H1 (cell line): ENCODE data around the gene DCDC1.

Source experiments
- CHD1 ChIP-seq: IDR thresholded peaks from 2 replicates; pipeline ENCODE4 v1.6.1; 2012; ENCODE audit warnings: low read depth, low read length, improper control_type of control experiment
- EP300 ChIP-seq, 2 experiments: IDR thresholded peaks; 1 replicate in 1 of 2; 2 replicates in 1 of 2; pipeline ENCODE4 v1.6.1; 2011 to 2012; ENCODE audit warnings: low read depth in 2 of 2, low read length in 2 of 2, mild to moderate bottlenecking in 2 of 2, borderline replicate concordance in 1 of 2, inconsistent platforms in 1 of 2, moderate library complexity in 1 of 2
- EZH2 ChIP-seq: fragments of 200-600 bp; sonication (generic); IDR thresholded peaks from 2 replicates; pipeline ENCODE4 v1.7.1; 2012; ENCODE audit warnings: low read depth, mild to moderate bottlenecking, moderate library complexity, low read length, inconsistent platforms; ENCODE audit not compliant: severe bottlenecking
- POLR2A ChIP-seq, 2 experiments: IDR thresholded peaks; 1 replicate in 1 of 2; 2 replicates in 1 of 2; pipeline ENCODE4 v1.6.1; 2011; ENCODE audit warnings: low read depth in 2 of 2, low read length in 2 of 2, mild to moderate bottlenecking in 2 of 2; ENCODE audit errors: control extremely low read depth in 1 of 2

DNA sequence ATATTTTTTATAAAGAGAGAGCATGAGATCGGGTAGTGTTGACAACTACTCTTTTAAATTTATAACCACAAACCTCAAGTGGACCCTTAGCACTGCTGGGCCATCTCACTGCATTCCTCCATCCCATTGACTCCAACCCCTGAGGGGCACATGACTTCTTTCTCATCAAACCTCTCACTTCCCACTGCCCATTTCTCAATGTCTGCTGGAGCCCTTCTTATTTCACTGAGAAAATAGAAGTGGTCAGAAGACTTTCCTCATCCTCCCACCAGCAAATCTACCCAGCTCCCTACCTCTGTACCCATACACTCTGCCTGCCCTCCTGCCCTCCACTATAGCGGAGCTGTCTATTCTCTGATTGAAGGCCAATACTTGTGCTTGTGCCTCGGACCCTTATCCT, 412.8 kb downstream of the DCDC1 start:
- TF ChIP-seq POLR2A (IDR thresholded peaks at IDR 0.05; ENCODE audit: control extremely low read depth in 1 of 2, low read depth in 2 of 2, low read length in 2 of 2) (no peak), EP300 (IDR thresholded peaks at IDR 0.05; ENCODE audit: borderline replicate concordance in 1 of 2, low read depth in 2 of 2, low read length in 2 of 2) (no peak), CHD1 (no peak), EZH2 (no peak)
